GM12892 (cell line): ENCODE measurements around the gene BEND3.

ENCODE experiments used
- POLR2A ChIP-seq: IDR thresholded peaks from 2 replicates; pipeline ENCODE4 v1.6.1; 2011; ENCODE audit warnings: low read depth, low read length, control low read depth
- POLR2AphosphoS5 ChIP-seq: IDR thresholded peaks from 2 replicates; pipeline ENCODE4 v1.6.1; 2011; ENCODE audit warnings: low read depth, low read length, control low read depth

- TF ChIP-seq POLR2AphosphoS5 (no peak), POLR2A (no peak)
Measured at GRCh38 chr6:107115695-107116327, 496 bp upstream of the BEND3 start.
